GM23248 (cell line): ENCODE measurements around the gene DHODH. TPM values are rescaled to one million over a fixed set of nuclear protein-coding genes. Genes with fewer than 3 reads are reported as not detected.

Source experiments
- DNase-seq: peaks from one replicate; pipeline ENCODE4 v3.0.0-alpha.2; 2015
- H2AFZ ChIP-seq: fragments of 200-600 bp; sonication (generic); 2 replicates; pipeline ENCODE4 v1.6.1; 2016; ENCODE audit warnings: antibody characterized with exemption
- H3F3A ChIP-seq: fragments of 200-600 bp; sonication (generic); 2 replicates; pipeline ENCODE4 v1.6.1; 2016; ENCODE audit warnings: mild to moderate bottlenecking, antibody characterized with exemption, mixed run types; ENCODE audit not compliant: insufficient read depth
- H3K27ac ChIP-seq: fragments of 200-600 bp; sonication (generic); 2 replicates; pipeline ENCODE4 v1.5.1; 2016; ENCODE audit warnings: mild to moderate bottlenecking
- H3K27me3 ChIP-seq: fragments of 200-600 bp; sonication (generic); replicated peaks from 2 replicates; pipeline ENCODE4 v1.6.1; 2016; ENCODE audit warnings: mild to moderate bottlenecking; ENCODE audit not compliant: insufficient read depth
- H3K36me3 ChIP-seq: fragments of 200-600 bp; sonication (generic); 2 replicates; pipeline ENCODE4 v1.6.1; 2016; ENCODE audit warnings: low read depth, mild to moderate bottlenecking
- H3K4me1 ChIP-seq: fragments of 200-600 bp; sonication (generic); 2 replicates; pipeline ENCODE4 v1.6.1; 2016; ENCODE audit warnings: mild to moderate bottlenecking; ENCODE audit not compliant: insufficient read depth
- H3K4me2 ChIP-seq: fragments of 200-600 bp; sonication (generic); one replicate; pipeline ENCODE4 v1.6.1; 2016; ENCODE audit warnings: mild to moderate bottlenecking; ENCODE audit not compliant: unreplicated experiment
- H3K4me3 ChIP-seq: fragments of 200-600 bp; sonication (generic); 2 replicates; pipeline ENCODE4 v1.5.1; 2016; ENCODE audit warnings: mild to moderate bottlenecking
- H3K79me2 ChIP-seq: fragments of 200-600 bp; sonication (generic); 2 replicates; pipeline ENCODE4 v1.6.1; 2016; ENCODE audit warnings: mild to moderate bottlenecking; ENCODE audit not compliant: insufficient read depth
- H3K9ac ChIP-seq: fragments of 200-600 bp; sonication (generic); 2 replicates; pipeline ENCODE4 v1.6.1; 2016; ENCODE audit warnings: mild to moderate bottlenecking
- H3K9me2 ChIP-seq: fragments of 200-600 bp; sonication (generic); 2 replicates; pipeline ENCODE4 v1.6.1; 2016; ENCODE audit warnings: mixed run types, mild to moderate bottlenecking, moderate library complexity; ENCODE audit not compliant: insufficient read depth
- H3K9me3 ChIP-seq: fragments of 200-600 bp; sonication (generic); one replicate; pipeline ENCODE4 v1.6.1; 2017; ENCODE audit warnings: low read depth
- H4K20me1 ChIP-seq: fragments of 200-600 bp; sonication (generic); 2 replicates; pipeline ENCODE4 v1.6.0; 2016; ENCODE audit not compliant: insufficient read depth
- EZH2 ChIP-seq: fragments of 200-600 bp; sonication (generic); IDR thresholded peaks from 2 replicates; pipeline ENCODE4 v1.6.1; 2018; ENCODE audit warnings: antibody characterized with exemption, mild to moderate bottlenecking; ENCODE audit not compliant: insufficient read depth, poor library complexity, severe bottlenecking
- EZH2phosphoT487 ChIP-seq: fragments of 200-600 bp; sonication (generic); IDR thresholded peaks from 2 replicates; pipeline ENCODE4 v1.6.1; 2018; ENCODE audit warnings: antibody characterized with exemption, moderate library complexity, mild to moderate bottlenecking, low read depth; ENCODE audit not compliant: insufficient read depth
- WGBS, 2 experiments: methylation state at CpG; one replicate each; pipeline ENCODE4 v1.1.6; 2015 to 2017; ENCODE audit warnings: low lambda C conversion rate in 2 of 2, low coverage in 1 of 2; ENCODE audit errors: missing lambda C conversion rate in 2 of 2; 5-methylcytosine and 5-hydroxymethylcytosine counted together
- in situ Hi-C: fragments of 300-500 bp; cut with MboI; formaldehyde crosslinking; loops from 2 replicates; pipeline ENCODE4 v1.15.0; 2020
- polyA plus RNA-seq: library from polyadenylated mRNA; unstranded; fragments of >200 nt; fragmentation: Nextera tagmentation; extraction: Ambion mirVana; gene quantifications from 2 replicates; pipeline ENCODE4 v1.2.1, GENCODE V29; 2016
- total RNA-seq: library from RNA; depleted of rRNA; stranded (reverse); fragments of >200 nt; shearing (Covaris generic); gene quantifications from 2 replicates; pipeline ENCODE4 v1.2.3, GENCODE V29; 2014

The DHODH gene
- total and polyA plus RNA-seq, 2 experiments from 2014 or later, result 2.2 to 3.8 TPM

GRCh38 chr16:72025404-72026114 is 17.0 kb downstream of the DHODH start:
- no peak for DNase-seq
- no peaks in the 10 kb centered on the region for H3K4me1 ChIP-seq
- WGBS, 2 experiments, result 86 to 89% methylated on average over 19 of the region's 19 CpGs
- H3F3A ChIP-seq, result no peaks in the 10 kb centered on the region
- H3K4me2 ChIP-seq, result no peak overlapping the region
- H3K9me2 ChIP-seq, result no peaks in the 10 kb centered on the region
- no peaks in the 10 kb centered on the region for H3K9me3 ChIP-seq
- H3K27ac ChIP-seq, result no peak overlapping the region
- in situ Hi-C loops, result no loop called here
- H3K4me3 ChIP-seq, result no peak overlapping the region
- H4K20me1 ChIP-seq, result no peaks in the 10 kb centered on the region
- no peaks in the 10 kb centered on the region for H3K36me3 ChIP-seq
- no peak overlapping the region for H2AFZ ChIP-seq
- no peaks in the 10 kb centered on the region for H3K79me2 ChIP-seq
- no peak overlapping the region for H3K9ac ChIP-seq
- no peaks in the 10 kb centered on the region for H3K27me3 ChIP-seq
- no peak for TF ChIP-seq EZH2
- no peak for TF ChIP-seq EZH2phosphoT487

- Histone ChIP-seq H3K36me3 (no peaks in the 10 kb centered on the region), H3K79me2 (no peaks in the 10 kb centered on the region), H2AFZ (no peak overlapping the region), H3K9me3 (no peaks in the 10 kb centered on the region), H3K4me3 (no peak overlapping the region), H3K27me3 (no peaks in the 10 kb centered on the region), H3K4me2 (no peak overlapping the region), H4K20me1 (no peaks in the 10 kb centered on the region), H3K9me2 (no peaks in the 10 kb centered on the region), H3F3A (no peaks in the 10 kb centered on the region), H3K27ac (no peak overlapping the region), H3K4me1 (no peaks in the 10 kb centered on the region), H3K9ac (no peak overlapping the region)
- in situ Hi-C loops, result no loop called here
- TF ChIP-seq EZH2, result no peak
- TF ChIP-seq EZH2phosphoT487, result no peak
- 95 to 96% methylated on average over 6 of the region's 6 CpGs for WGBS, 2 experiments
- no peak for DNase-seq
These were observed 19.3 kb downstream of the DHODH start for GRCh38 chr16:72027669-72028378.

- TF ChIP-seq EZH2phosphoT487, result no peak
- TF ChIP-seq EZH2, result no peak
- H2AFZ ChIP-seq, result no peak overlapping the region
- no peaks in the 10 kb centered on the region for H4K20me1 ChIP-seq
- no peak overlapping the region for H3K27ac ChIP-seq
- H3K36me3 ChIP-seq, result no peaks in the 10 kb centered on the region
- no peaks in the 10 kb centered on the region for H3K27me3 ChIP-seq
- no peak overlapping the region for H3K9ac ChIP-seq
- no peak overlapping the region for H3K4me3 ChIP-seq
- WGBS, 2 experiments, result 80 to 85% methylated on average over 7 of the region's 7 CpGs
- no peaks in the 10 kb centered on the region for H3K4me1 ChIP-seq
- no peaks in the 10 kb centered on the region for H3K79me2 ChIP-seq
- in situ Hi-C loops, result no loop called here
- no peaks in the 10 kb centered on the region for H3K9me2 ChIP-seq
- no peak overlapping the region for H3K4me2 ChIP-seq
- no peaks in the 10 kb centered on the region for H3K9me3 ChIP-seq
- no peak for DNase-seq
- H3F3A ChIP-seq, result no peaks in the 10 kb centered on the region
These were observed 21.2 kb downstream of the DHODH start for GRCh38 chr16:72029567-72030271.

- Histone ChIP-seq H3K9me3 (no peaks in the 10 kb centered on the region), H2AFZ (no peak overlapping the region), H3K27ac (no peak overlapping the region), H3K36me3 (no peaks in the 10 kb centered on the region), H3K4me2 (no peak overlapping the region), H3K9ac (no peak overlapping the region), H3F3A (no peaks in the 10 kb centered on the region), H4K20me1 (no peaks in the 10 kb centered on the region), H3K79me2 (no peaks in the 10 kb centered on the region), H3K27me3 (no peaks in the 10 kb centered on the region), H3K4me3 (no peak overlapping the region), H3K9me2 (no peaks in the 10 kb centered on the region), H3K4me1 (no peaks in the 10 kb centered on the region)
- in situ Hi-C loops, result no loop called here
- DNase-seq, result no peak
- no peak for TF ChIP-seq EZH2
- no peak for TF ChIP-seq EZH2phosphoT487
- WGBS, 2 experiments, result 75 to 81% methylated on average over 4 of the region's 4 CpGs
These were observed 24.9 kb downstream of the DHODH start for GRCh38 chr16:72033437-72033836.
